Smooth muscle cell (in vitro differentiated cells): ENCODE data around the gene NRG4. TPM values are rescaled to one million over a fixed set of nuclear protein-coding genes. Genes with fewer than 3 reads are reported as not detected.

Source experiments
- DNase-seq: peaks from one replicate; lab custom pipeline; 2025; ENCODE audit not compliant: unreplicated experiment; lab: John Stamatoyannopoulos, UW
- H2AFZ ChIP-seq: fragments of 200-600 bp; sonication (generic); 2 replicates; pipeline ENCODE4 v1.6.0; 2016; ENCODE audit warnings: antibody characterized with exemption, low read depth, mild to moderate bottlenecking
- H3F3A ChIP-seq: fragments of 200-600 bp; sonication (generic); 2 replicates; pipeline ENCODE4 v1.6.0; 2017; ENCODE audit warnings: antibody characterized with exemption, low read depth
- H3K27ac ChIP-seq: fragments of 200-600 bp; sonication (generic); 2 replicates; pipeline ENCODE4 v1.5.1; 2016; ENCODE audit warnings: low read depth, mild to moderate bottlenecking
- H3K27me3 ChIP-seq: fragments of 200-600 bp; sonication (generic); 2 replicates; pipeline ENCODE4 v1.6.1; 2016; ENCODE audit warnings: low read depth, mild to moderate bottlenecking
- H3K36me3 ChIP-seq: fragments of 200-600 bp; sonication (generic); 2 replicates; pipeline ENCODE4 v1.5.1; 2016; ENCODE audit warnings: low read depth
- H3K4me1 ChIP-seq: fragments of 200-600 bp; sonication (generic); 2 replicates; pipeline ENCODE4 v1.5.1; 2016; ENCODE audit warnings: low read depth
- H3K4me2 ChIP-seq: fragments of 200-600 bp; sonication (generic); 2 replicates; pipeline ENCODE4 v1.6.0; 2016; ENCODE audit warnings: mild to moderate bottlenecking
- H3K4me3 ChIP-seq: fragments of 200-600 bp; sonication (generic); 2 replicates; pipeline ENCODE4 v1.5.1; 2016; ENCODE audit warnings: mild to moderate bottlenecking
- H3K79me2 ChIP-seq: fragments of 200-600 bp; sonication (generic); 2 replicates; pipeline ENCODE4 v1.6.0; 2016; ENCODE audit warnings: low read depth, mild to moderate bottlenecking
- H3K9ac ChIP-seq: fragments of 200-600 bp; sonication (generic); 2 replicates; pipeline ENCODE4 v1.6.0; 2016; ENCODE audit warnings: low read depth
- H3K9me3 ChIP-seq: fragments of 200-600 bp; sonication (generic); replicated peaks from 2 replicates; pipeline ENCODE4 v1.5.1; 2016; ENCODE audit warnings: low read depth
- H4K20me1 ChIP-seq: fragments of 200-600 bp; sonication (generic); 2 replicates; pipeline ENCODE4 v1.6.0; 2016; ENCODE audit warnings: low read depth
- CTCF ChIP-seq: fragments of 200-600 bp; sonication (generic); IDR thresholded peaks from 2 replicates; pipeline ENCODE4 v1.5.1; 2017; ENCODE audit warnings: borderline replicate concordance, mild to moderate bottlenecking, antibody characterized with exemption; ENCODE audit not compliant: insufficient read depth, poor library complexity, severe bottlenecking
- WGBS: methylation state at CpG from one replicate; pipeline ENCODE4 v1.1.7; 2016; ENCODE audit warnings: low lambda C conversion rate; 5-methylcytosine and 5-hydroxymethylcytosine counted together
- polyA plus RNA-seq: library from polyadenylated mRNA; unstranded; fragments of >200 nt; fragmentation: Nextera tagmentation; extraction: Ambion mirVana; gene quantifications from 2 replicates; pipeline ENCODE4 v1.2.1, GENCODE V29; 2016
- total RNA-seq: library from RNA; depleted of rRNA; stranded (reverse); fragments of >200 nt; gene quantifications from 2 replicates; pipeline ENCODE4 v1.2.3, GENCODE V29; 2014

Gene NRG4
- total RNA-seq, result 0.13 TPM in 1 of 2 replicates, not detected in the other
- polyA plus RNA-seq, result 0.30 and 0.37 TPM in 2 replicates

GRCh38 chr15:76011627-76012551 is at the start of gene NRG4:
Gene NRG4, minus strand, starts transcription at chr15:76012424. Its CDS starts 1,194 bp downstream, at chr15:76011230.
- H3K36me3 ChIP-seq, result no peaks in the 10 kb centered on the region
- H2AFZ ChIP-seq, result peak within 1 kb of the TSS; percentile 16
- DNase-seq, result no peak
- H3K4me3 ChIP-seq, result peak within 1 kb of the TSS; percentile 29
- H3K27ac ChIP-seq, result no peak within 1 kb of the TSS
- TF ChIP-seq CTCF, result no peak
- no peaks in the 10 kb centered on the region for H3K4me1 ChIP-seq
- WGBS, result 77% methylated on average over 13 of the region's 13 CpGs
- no peak within 1 kb of the TSS for H3K9ac ChIP-seq
- peaks cover 9% of the 10 kb centered on the region for H3K9me3 ChIP-seq
- H3F3A ChIP-seq, result peaks cover 3% of the 10 kb centered on the region
- H4K20me1 ChIP-seq, result no peaks in the 10 kb centered on the region
- H3K4me2 ChIP-seq, result peak within 1 kb of the TSS; percentile 48
- no peaks in the 10 kb centered on the region for H3K79me2 ChIP-seq
- peaks cover 7% of the 10 kb centered on the region for H3K27me3 ChIP-seq

- WGBS, result 74% methylated on average over 5 of the region's 5 CpGs
- H3K4me1 ChIP-seq, result no peaks in the 10 kb centered on the region
Observed at GRCh38 chr15:76061700-76062099, 49.5 kb upstream of the NRG4 start.

GRCh38 chr15:76060118-76060989 is 48.1 kb upstream of the NRG4 start:
- WGBS, result 31% methylated on average over 20 of the region's 20 CpGs
- no peak for TF ChIP-seq CTCF
- Histone ChIP-seq H3K4me2 (peak overlapping the region; percentile 89), H3K27ac (no peak overlapping the region), H3K9ac (no peak overlapping the region), H3F3A (no peaks in the 10 kb centered on the region), H3K4me3 (peak overlapping the region; percentile 55), H2AFZ (peak overlapping the region; percentile 74), H3K27me3 (peaks cover 26% of the 10 kb centered on the region), H4K20me1 (no peaks in the 10 kb centered on the region), H3K4me1 (no peaks in the 10 kb centered on the region), H3K36me3 (no peaks in the 10 kb centered on the region), H3K9me3 (no peaks in the 10 kb centered on the region), H3K79me2 (no peaks in the 10 kb centered on the region)
- DNase-seq, result no peak

More at GRCh38 chr15:76061700-76062099, 49.5 kb upstream of the NRG4 start:
- Histone ChIP-seq H3K9me3 (no peaks in the 10 kb centered on the region), H3K9ac (no peak overlapping the region), H3F3A (no peaks in the 10 kb centered on the region), H3K79me2 (no peaks in the 10 kb centered on the region), H2AFZ (no peak overlapping the region), H3K4me3 (no peak overlapping the region), H4K20me1 (no peaks in the 10 kb centered on the region), H3K4me2 (no peak overlapping the region), H3K27me3 (peaks cover 26% of the 10 kb centered on the region), H3K27ac (no peak overlapping the region), H3K36me3 (no peaks in the 10 kb centered on the region)
- no peak for DNase-seq
- no peak for TF ChIP-seq CTCF
